HL-60 (cell line): Measurements from ENCODE around the gene CDKN2B-AS1.

Experiments
- CTCF ChIP-seq: IDR thresholded peaks from one replicate; pipeline ENCODE4 v1.5.1; 2011; ENCODE audit warnings: low read length, control low read depth, inconsistent platforms; ENCODE audit not compliant: insufficient read depth
- POLR2AphosphoS5 ChIP-seq: IDR thresholded peaks from 2 replicates; pipeline ENCODE4 v1.6.1; 2012; ENCODE audit warnings: low read depth

- TF ChIP-seq CTCF: no peak
- TF ChIP-seq POLR2AphosphoS5: peak; percentile 5; the same call in 1 of the 2 replicates
Observed at GRCh38 chr9:21995006-21995665, 545 bp downstream of the CDKN2B-AS1 start.
